Stimulated activated CD4-positive, alpha-beta T cell treated with anti-CD3 and anti-CD28 coated beads, Interleukin-12 subunit alpha, Interleukin-12 subunit beta, amount 100 ng/mL, for 4 hours (primary cell): Measurements from ENCODE around the gene LDHA.
A peak's percentile ranks its signal among the peaks of the same experiment; 100 is the strongest.
"Not testable (repeated sequence)": the region's sequence is repeated elsewhere in the genome, so short reads cannot be mapped to it uniquely, and the experiment has no call there.

Experiments used
- DNase-seq: peaks from one replicate; pipeline ENCODE4 v3.0.0-alpha.2; 2020

The LDHA gene

GRCh38 chr11:18394928-18395734 is 768 bp downstream of the LDHA start:
- no peak for DNase-seq

GRCh38 chr11:18395735-18396504 is 1.6 kb downstream of the LDHA start:
- DNase-seq, result peak; percentile 89

GRCh38 chr11:18397921-18398320 is 3.6 kb downstream of the LDHA start:
- no peak for DNase-seq

GRCh38 chr11:18401077-18401476 is 6.7 kb downstream of the LDHA start:
- not testable (repeated sequence) for DNase-seq

- DNase-seq, result no peak
Measured at GRCh38 chr11:18404062-18404461, 9.7 kb downstream of the LDHA start.

- not testable (repeated sequence) for DNase-seq
Measured at GRCh38 chr11:18407400-18407799, 13.0 kb downstream of the LDHA start.

- DNase-seq, result no peak
Measured at GRCh38 chr11:18408558-18409291, 14.4 kb downstream of the LDHA start.

GRCh38 chr11:18416459-18416858 is 22.1 kb downstream of the LDHA start:
- DNase-seq, result no peak

- DNase-seq, result no peak
Measured at GRCh38 chr11:18419040-18419439, 24.7 kb downstream of the LDHA start.

GRCh38 chr11:18420067-18420466 is 25.7 kb downstream of the LDHA start:
- no peak for DNase-seq

- no peak for DNase-seq
Measured at GRCh38 chr11:18427240-18427639, 32.9 kb downstream of the LDHA start.

- DNase-seq, result no peak
Measured at GRCh38 chr11:18429332-18429731, 35.0 kb downstream of the LDHA start.

GRCh38 chr11:18438691-18439090 is 44.3 kb downstream of the LDHA start:
- no peak for DNase-seq

GRCh38 chr11:18449251-18449650 is 54.9 kb downstream of the LDHA start:
- no peak for DNase-seq

GRCh38 chr11:18452927-18453326 is 58.6 kb downstream of the LDHA start:
- no peak for DNase-seq

GRCh38 chr11:18455686-18456372 is 61.5 kb downstream of the LDHA start, which contains the start of gene LDHAL6A:
TSS of gene LDHAL6A (plus strand) at chr11:18455856. CDS start at chr11:18456681, 825 bp downstream.
- DNase-seq, result no peak

GRCh38 chr11:18457450-18457849 is 63.1 kb downstream of the LDHA start:
- no peak for DNase-seq
